AG09319 (cell line): ENCODE data around the gene GPR146.

Source experiments
- DNase-seq: peaks from one replicate; pipeline ENCODE4 v3.0.0-alpha.2; 2010; ENCODE audit warnings: low read depth; ENCODE audit errors: extremely low read depth
- CTCF ChIP-seq: IDR thresholded peaks from 2 replicates; pipeline ENCODE4 v1.5.1; 2011; ENCODE audit warnings: low read depth, mild to moderate bottlenecking, inconsistent platforms, low read length, moderate library complexity

The GPR146 gene

GRCh38 chr7:1041551-1042491, 2.5 kb upstream of the GPR146 start:
- no peak for DNase-seq

GRCh38 chr7:1042492-1042833, 1.9 kb upstream of the GPR146 start:
- DNase-seq = no peak
- TF ChIP-seq CTCF = no peak

More at GRCh38 chr7:1041551-1042491, 2.5 kb upstream of the GPR146 start:
- no peak for TF ChIP-seq CTCF

GRCh38 chr7:1043552-1044188, 676 bp upstream of the GPR146 start:
- TF ChIP-seq CTCF = no peak
- DNase-seq = no peak

GRCh38 chr7:1045069-1046063, 1.0 kb downstream of the GPR146 start:
- DNase-seq = no peak

GRCh38 chr7:1046722-1047679, 2.7 kb downstream of the GPR146 start:
- TF ChIP-seq CTCF = no peak
- DNase-seq = no peak

More at GRCh38 chr7:1045069-1046063, 1.0 kb downstream of the GPR146 start:
- TF ChIP-seq CTCF = no peak

GRCh38 chr7:1049006-1049741, 4.8 kb downstream of the GPR146 start:
- TF ChIP-seq CTCF = no peak
- no peak for DNase-seq
